Activated CD8-positive, alpha-beta memory T cell treated with anti-CD3 and anti-CD28 coated beads for 48 hours (primary cell): ENCODE measurements around the gene PNKD.

Experiments used
- DNase-seq, 3 experiments: peaks; one replicate each; pipeline ENCODE4 v3.0.0-alpha.2; 2020; ENCODE audit warnings: low read depth in 2 of 3, low spot score in 2 of 3

The PNKD gene

DNA sequence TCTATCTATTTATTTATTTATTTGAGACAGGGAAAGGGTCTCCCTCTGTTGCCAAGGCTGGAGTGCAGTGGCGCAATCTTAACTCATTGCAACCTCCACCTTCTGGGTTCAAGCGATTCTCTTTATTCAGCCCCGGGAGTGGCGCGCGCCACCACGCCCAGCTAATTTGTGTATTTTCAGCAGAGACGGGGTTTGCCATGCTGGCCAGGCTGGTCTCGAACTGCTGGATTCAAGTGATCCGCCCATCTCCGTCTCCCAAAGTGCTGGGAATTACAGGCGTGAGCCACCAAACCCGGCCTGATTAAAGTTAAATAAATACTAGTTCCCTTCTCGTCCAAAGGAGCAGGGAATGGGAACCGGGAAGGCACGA lies 125.1 kb downstream of the PNKD start:
- no peak for DNase-seq

GRCh38 chr2:218395826-218396687 lies 125.7 kb downstream of the PNKD start:
- peak; percentile 76 to 87 (median 83) for DNase-seq
